NCI-H1092 (cell line): Measurements from ENCODE around the gene CHRNG.

Experiments
- DNase-seq: peaks from one replicate; lab custom pipeline; 2025; lab: John Stamatoyannopoulos, UW

CHRNG gene

DNA sequence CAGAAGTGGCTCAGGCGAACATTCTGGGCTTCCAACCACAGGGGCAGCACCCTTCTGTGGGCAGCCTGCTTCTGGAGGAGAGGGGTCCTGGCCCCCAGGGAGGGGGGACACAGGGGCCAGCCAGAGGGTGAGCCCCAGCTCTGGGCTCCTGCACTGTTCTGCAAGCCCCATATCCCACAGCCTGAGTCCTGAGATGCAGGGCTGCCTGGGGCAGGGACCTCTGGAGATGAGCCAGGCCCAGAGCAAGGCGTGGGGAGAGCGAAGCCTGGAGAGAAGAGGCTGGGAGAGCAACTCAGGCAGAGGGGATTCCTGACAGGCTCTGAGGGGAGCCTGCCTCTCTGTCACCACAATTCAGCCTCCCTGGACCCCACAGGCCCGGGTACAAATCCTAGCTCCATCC is 32.8 kb upstream of the CHRNG start:
- no peak for DNase-seq

DNA sequence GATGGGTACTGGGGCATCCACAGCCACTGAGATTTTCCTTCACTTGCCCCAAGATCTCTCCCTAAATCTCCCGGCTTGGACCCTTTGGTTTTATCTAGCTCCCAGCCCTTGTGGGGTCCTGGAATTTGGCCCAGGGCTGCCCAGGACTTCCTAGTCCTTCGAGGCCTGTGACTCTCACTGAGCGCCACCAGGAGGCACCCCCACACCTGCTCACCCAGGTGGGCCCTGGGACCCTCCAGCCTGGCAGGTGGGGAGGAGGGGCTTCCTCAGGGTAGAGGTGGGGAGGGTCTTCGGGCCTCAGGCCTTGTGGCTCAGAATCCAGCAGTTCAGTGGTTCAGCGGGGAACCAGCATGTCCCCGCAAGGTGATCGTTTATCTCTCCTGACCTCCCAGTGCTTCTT is 31.2 kb upstream of the CHRNG start:
- no peak for DNase-seq

DNA sequence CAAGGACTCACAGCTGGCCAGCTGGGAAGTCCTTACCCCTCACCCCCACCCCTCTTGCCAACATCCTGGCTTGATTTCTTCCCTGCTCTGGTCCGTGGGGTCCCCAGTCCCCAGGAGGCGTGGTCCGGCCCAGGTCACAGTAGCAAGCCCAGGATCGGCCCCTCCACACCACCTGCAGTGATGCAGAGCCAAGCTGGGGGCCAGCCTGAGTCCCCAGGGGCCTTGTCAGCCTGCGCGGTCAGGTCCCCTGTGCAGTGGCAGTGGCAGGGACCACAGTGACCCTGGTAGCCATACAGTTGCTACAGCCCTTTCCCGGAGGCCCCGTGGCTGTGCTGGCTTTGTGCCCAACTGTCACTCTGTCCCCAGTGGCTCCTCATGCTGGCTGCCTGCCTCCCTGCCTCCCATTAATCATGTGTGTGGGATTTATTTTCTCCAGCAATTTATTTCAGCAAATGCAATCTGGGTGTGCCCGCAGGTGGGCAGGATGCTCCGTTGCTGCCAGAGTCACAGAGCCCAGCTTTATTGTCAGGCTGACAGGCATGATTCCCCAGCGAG is 28.1 kb upstream of the CHRNG start:
- no peak for DNase-seq

DNA sequence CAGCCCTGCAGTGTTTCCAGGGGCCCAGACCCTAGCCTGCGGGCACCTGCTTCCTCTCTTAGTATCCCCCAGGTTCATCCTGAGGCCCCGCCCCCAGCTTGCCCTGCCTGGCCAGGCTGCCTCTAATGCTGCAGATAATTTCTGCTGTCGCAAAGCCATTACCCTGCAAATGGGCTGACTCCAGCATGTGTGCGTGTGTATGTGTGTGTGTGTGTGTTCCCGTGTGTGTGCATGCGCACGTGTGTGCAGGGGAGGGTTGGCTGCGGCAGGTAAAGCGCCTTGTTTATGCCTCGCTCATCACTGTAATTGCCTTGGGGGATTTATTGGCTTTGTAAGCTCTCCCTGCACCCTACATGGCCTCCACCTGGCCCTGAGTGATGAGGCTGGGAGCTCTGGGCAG is 26.9 kb upstream of the CHRNG start:
- DNase-seq, result no peak

DNA sequence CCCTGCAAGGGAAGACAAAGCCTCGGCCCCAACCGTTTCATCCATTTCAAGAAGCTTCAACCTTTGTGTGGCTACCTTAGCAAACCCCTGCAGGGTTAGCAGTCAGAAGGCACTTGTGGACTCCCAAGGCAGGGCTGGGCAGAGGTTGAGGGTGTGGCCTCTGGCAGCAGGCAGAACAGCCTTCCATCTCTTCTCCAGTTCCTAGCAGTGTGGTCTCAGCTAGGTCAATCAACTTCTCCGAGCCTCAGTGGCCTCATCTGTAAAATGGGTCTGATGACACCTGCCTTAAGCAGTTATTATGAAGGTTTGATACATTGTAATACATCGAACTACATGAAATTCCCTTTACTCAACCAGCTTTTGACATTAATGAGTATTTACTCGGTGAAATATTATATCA is 26.1 kb upstream of the CHRNG start:
- DNase-seq, result no peak

DNA sequence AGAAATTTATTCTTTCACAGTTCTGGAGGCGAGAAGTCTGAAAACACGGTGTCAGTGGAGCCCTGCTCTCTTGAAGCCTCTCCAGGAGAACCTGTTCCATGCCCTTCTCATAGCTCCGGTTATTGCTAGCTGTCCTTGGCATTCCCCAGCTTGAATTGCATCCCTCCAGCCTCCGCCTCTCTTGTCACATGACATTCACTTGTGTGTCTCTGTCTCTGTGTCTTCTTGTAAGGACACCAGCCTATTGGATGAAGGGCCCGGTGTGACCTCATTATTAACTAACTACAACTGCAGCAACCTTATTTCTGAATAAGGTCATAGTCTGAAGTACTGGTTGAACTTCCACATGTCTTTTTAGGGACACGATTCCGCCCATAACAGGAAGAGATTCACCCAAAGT is 23.9 kb upstream of the CHRNG start:
- DNase-seq, result no peak

DNA sequence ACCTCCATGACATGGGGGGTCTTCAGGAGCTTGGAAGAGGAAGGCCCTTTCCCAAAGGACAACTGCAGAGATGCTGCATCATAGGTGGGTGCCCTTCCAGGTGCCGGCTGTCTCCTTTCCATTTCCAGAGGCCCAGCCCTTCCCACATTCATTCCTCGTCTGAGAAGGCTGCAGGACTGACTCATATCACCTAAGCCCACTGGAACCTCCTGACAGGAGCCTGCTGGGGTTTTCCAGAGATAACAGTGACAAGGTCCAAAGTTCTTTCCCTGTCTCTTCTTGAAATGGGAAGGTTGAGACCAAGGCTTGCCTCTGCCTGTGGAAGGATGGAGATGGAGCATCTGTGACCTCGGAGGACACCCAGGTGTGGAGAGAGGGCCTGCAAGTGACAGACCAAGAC is 22.9 kb upstream of the CHRNG start:
- DNase-seq, result no peak

DNA sequence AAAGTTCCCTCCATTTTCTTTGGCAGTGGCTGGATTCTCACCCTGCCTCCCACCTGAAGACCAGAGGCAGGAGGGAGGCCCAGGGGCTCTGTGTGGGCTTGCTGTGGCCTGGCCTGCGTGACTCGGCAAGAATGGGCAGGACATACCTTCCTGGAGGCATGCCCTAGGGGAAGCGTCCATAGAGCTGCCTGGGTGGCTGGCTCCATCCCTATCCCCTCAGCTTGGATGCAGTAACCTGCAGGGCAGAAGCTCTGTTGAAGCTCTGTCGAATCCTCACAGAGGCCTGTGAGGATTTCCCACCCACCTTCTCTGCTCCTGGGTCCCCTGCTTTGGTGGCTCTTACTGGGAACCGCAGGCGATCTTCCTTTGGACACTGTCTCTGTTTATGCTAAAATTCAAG is 20.6 kb upstream of the CHRNG start:
- DNase-seq, result no peak

DNA sequence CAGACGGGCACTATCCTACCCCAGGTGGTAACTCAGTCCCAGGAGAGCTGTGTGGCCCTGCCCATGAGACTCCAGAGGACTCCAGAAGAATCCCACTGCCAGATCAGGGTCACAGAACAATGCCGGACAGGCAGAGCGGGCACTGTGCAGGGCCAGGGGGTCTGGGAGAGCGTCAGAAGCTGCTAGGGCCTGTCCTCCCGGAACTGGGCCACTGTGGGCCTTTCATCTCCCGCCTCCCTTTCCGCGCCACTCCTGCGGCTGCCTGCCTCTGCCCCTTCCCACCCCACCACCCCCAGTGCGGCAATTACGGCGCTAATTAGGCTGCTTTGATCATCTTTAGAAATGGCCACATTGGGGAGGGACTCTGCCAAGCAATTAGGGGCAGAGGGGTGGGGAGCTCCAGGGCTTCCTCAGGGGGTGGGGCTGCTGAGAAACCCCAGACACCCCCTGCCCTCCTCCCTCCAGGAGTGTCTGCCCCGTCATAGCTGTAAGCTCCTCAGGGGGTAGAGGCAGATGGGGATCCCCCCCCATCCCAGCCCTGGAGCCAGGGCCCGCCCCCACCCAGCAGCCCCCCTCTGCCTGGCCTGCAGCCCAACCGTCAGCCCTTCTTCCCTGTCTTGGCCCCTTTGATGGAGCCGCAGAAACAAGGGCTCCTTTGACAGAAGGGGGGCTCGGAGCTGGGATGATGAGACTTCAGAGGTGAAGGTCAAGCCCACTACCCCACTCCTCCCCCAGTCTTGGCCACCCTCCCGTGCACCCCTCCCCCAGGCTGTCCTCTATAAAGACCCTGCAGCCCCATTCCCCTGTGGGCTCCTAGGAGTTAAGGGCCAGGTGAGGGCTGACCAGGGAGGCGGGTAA is 19.7 kb upstream of the CHRNG start, which contains the start of gene PRSS56:
Gene PRSS56, plus strand, starts transcription at position 808 of the 858 bp plus-strand sequence. CDS start 211 bp downstream, outside the sequence.
- no peak for DNase-seq

DNA sequence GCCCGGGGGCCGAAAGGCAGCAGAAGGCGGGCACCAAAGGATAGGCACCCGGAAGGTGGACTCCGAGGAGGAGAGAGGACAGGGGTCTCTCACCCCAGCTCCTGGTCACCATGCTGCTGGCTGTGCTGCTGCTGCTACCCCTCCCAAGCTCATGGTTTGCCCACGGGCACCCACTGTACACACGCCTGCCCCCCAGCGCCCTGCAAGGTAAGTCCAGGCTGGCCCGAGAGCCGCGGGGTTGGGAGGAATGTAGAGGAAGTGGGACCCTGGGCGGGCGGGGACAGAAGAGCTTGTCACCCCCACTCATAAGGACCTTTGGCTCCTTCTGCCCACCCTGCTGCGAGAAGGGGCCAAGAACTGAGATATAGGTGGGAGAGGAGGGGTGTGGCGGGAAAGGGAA is 19.0 kb upstream of the CHRNG start:
- no peak for DNase-seq

DNA sequence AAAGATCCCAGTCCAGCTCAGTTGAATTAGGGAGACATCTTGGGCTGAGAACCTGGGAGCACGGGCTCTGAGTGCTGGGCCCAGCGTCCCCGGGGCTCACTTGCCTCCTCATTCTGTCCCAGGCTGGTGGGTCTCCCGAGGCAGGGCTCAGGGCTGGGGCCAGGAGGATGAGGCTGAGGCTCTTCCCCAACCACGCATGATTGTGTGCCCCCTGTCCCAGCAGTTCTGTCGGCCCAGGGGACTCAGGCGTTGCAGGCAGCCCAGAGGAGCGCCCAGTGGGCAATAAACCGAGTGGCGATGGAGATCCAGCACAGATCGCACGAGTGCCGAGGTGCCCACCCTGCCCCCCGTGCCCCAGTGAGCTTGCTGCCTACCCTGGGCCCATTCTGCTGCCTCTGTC is 18.4 kb upstream of the CHRNG start:
- no peak for DNase-seq

DNA sequence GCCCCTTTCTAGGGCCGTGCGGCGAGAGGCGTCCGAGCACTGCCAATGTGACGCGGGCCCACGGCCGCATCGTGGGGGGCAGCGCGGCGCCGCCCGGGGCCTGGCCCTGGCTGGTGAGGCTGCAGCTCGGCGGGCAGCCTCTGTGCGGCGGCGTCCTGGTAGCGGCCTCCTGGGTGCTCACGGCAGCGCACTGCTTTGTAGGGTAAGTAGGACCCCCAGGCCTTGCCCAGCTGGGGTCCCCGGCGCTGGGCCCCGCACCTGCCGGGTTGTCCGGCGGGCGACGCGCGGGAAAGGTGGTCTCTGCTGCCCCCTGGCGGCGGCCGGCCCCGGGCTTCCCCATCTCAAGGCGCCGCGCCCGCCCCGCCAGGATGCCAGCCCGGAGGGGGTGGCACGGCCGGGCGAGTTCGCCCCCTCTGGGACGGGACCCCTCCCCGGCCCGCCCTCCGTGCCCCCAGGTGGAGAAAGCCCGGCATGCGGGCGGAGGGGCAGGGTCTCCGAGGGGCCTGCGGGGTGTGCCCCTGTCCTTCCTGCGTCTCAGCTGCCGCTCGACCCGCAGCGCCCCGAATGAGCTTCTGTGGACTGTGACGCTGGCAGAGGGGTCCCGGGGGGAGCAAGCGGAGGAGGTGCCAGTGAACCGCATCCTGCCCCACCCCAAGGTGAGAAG is 17.4 kb upstream of the CHRNG start:
- no peak for DNase-seq

DNA sequence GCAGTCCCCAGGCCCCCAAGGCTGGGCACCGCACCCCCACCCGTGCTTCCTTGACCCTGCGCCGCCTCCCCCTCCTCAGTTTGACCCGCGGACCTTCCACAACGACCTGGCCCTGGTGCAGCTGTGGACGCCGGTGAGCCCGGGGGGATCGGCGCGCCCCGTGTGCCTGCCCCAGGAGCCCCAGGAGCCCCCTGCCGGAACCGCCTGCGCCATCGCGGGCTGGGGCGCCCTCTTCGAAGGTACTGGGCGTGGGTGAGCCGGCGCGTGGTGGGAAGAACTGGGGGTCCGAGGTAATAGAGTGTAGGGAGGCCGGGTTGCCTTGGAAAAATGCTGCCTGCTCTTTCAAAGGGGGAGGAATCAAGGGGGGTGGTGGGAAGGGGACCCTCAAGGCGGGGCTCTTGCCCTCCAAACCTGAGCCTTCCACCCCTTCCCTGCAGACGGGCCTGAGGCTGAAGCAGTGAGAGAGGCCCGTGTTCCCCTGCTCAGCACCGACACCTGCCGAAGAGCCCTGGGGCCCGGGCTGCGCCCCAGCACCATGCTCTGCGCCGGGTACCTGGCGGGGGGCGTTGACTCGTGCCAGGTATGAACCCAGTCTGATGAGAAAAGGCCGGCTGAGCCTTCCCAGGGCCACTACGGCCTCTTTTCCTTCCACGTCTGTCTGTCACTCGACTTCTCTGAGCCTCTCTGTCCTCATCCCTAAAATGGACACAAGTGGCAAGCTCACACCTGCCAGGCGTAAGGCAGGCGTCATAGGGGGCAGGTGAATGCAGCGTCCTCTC is 16.7 kb upstream of the CHRNG start:
- DNase-seq, result no peak

DNA sequence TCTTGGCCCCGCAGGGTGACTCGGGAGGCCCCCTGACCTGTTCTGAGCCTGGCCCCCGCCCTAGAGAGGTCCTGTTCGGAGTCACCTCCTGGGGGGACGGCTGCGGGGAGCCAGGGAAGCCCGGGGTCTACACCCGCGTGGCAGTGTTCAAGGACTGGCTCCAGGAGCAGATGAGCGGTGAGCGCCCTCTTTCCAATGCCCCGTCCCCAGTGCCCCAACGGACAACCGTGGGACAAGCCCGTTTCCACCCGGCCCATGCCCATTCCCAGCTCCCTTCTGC is 16.1 kb upstream of the CHRNG start:
- no peak for DNase-seq

DNA sequence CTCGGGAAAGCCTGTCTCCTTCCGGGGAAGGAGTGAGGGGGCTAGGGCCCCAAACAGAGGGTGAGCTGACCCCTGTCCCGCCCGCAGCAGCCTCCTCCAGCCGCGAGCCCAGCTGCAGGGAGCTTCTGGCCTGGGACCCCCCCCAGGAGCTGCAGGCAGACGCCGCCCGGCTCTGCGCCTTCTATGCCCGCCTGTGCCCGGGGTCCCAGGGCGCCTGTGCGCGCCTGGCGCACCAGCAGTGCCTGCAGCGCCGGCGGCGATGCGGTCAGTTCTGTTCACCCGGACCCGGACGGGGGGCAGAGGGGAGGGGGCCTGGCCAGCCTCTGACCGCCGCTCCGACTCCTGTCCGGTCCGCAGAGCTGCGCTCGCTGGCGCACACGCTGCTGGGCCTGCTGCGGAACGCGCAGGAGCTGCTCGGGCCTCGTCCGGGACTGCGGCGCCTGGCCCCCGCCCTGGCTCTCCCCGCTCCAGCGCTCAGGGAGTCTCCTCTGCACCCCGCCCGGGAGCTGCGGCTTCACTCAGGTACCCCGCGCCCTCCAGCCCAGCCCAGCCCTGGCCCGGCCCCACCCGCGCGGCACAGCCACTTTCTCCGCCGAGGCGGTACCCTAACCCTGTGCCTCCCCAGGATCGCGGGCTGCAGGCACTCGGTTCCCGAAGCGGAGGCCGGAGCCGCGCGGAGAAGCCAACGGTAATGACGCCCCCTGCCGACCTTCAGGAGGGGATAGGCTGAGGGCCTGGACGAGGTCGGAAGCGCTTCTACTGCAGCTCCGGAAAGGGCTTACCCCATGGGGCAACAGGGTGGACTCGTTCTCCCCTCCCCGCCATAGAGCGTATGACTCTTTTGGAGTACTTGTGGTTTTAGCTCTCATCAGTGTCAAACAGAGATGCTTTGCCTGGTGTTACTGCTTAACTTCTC is 15.6 kb upstream of the CHRNG start:
- no peak for DNase-seq

DNA sequence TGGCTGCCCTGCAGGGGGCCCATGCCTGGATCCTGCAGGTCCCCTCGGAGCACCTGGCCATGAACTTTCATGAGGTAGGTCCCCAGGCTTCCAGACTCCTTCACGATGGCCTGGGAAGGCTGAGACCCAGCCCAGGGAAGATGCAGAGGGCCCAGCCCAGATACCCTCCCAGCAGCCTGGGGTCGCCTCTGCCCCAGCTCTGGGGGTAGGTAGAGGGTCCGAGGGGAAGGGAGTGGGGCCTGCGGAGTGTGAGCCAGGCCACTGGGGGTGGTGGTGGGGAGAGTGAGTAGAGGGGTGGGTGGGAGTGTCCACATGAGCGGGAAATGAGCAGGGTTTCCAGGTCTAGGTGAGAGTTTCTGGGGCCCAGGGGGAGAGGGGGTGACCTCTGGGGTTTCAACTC is 14.7 kb upstream of the CHRNG start:
- no peak for DNase-seq

DNA sequence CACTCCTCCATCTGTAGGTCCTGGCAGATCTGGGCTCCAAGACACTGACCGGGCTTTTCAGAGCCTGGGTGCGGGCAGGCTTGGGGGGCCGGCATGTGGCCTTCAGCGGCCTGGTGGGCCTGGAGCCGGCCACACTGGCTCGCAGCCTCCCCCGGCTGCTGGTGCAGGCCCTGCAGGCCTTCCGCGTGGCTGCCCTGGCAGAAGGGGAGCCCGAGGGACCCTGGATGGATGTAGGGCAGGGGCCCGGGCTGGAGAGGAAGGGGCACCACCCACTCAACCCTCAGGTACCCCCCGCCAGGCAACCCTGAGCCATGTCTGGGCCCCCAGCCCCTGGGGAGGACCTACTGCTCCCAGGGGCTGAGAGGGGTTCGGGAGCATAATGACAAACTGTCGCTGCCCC is 14.3 kb upstream of the CHRNG start:
- no peak for DNase-seq

DNA sequence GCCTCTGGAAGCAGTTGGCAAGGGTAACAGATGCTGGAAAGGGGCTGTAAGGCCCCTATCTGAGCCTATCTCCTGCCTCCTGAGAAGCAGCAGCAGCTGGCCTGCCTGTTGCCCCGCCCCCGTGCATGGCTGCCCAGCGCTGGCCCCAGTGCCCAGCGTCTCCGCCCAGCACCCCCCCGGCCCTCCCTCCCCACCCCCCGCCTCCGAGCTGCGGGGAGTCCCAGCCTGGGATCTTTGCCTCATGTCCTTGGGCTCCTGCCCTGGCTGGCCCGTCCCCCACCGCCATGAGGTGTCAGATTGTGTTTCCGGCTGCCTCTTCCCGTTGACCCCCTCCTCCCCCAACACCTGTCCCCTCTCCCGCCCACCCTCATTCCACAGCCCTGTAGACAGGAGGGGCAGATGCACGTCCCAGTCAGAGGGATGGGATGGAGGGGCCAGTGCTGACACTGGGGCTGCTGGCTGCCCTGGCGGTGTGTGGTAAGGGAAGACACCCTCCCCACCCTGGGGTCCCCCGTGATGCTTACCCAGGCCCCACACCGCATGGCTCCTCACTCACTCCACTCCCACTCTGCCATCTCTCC is 13.6 kb upstream of the CHRNG start, which contains the start of gene CHRND:
Gene CHRND, plus strand, starts transcription at position 370 of the 581 bp plus-strand sequence. Its CDS starts 56 bp downstream, at position 426.
- DNase-seq, result no peak

DNA sequence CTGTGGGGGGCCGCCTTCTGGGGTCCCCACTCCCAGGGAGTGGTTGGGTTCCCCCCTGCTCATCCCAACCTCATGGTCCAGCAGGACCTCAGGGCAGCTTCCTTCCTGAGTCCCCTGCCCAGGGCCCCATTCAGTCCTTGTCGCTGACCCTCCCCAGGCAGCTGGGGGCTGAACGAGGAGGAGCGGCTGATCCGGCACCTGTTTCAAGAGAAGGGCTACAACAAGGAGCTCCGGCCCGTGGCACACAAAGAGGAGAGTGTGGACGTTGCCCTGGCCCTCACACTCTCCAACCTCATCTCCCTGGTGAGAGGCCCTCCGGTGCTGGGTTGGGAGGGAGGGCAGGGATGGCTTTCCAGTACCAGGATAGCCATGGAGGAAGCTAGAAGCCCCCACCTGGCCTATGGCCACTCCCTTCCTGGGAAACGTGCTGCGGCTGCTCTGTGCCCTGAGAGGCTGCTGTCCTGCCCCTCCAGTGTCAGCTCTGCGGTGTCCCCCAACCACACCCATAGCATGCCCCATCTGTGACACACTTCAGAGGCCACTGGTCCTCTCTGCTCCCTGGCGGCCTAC is 13.0 kb upstream of the CHRNG start:
- DNase-seq, result no peak

DNA sequence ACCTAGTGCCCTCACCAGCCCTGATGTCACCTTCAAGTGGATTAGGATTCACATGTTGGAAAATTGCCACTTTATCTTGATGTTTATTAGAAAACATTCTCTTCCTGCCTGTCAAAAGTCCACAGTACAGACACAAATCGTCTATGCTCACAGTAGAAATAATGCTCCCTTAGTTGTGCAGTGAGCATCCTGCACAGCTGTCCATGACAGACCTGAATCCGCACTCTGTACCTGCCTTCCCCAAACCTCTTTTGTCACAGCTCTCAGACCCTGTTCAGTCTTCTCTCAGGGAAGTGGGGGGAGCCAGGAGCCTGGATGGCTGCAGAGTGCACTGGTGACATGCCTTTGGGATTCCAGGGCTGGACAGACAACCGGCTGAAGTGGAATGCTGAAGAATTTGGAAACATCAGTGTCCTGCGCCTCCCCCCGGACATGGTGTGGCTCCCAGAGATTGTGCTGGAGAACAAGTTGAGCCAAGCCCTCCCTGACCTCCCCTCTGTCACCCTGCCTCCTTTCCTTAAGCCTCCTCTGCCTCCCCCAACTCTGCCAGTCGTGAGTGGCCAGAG is 11.5 kb upstream of the CHRNG start:
- no peak for DNase-seq
